ENCODE data around the gene ATG10.

- TF ChIP-seq CTCF (IDR thresholded peaks at IDR 0.05) (no peak), ZFX (IDR thresholded peaks at IDR 0.05; ENCODE audit: borderline replicate concordance) (no peak)
Measured at GRCh38 chr5:82019342-82020138, 47.7 kb downstream of the ATG10 start.

Measured in 22Rv1 (cell line).